Neural progenitor cell (in vitro differentiated cells): ENCODE results near the gene HTT. TPM values are rescaled to one million over a fixed set of nuclear protein-coding genes. Genes with fewer than 3 reads are reported as not detected.

Experiments
- DNase-seq: peaks from one replicate; pipeline ENCODE4 v3.0.0-alpha.2; 2016; ENCODE audit warnings: low spot score
- H2AFZ ChIP-seq: fragments of 200-600 bp; sonication (generic); replicated peaks from 2 replicates; pipeline ENCODE4 v1.6.1; 2016; ENCODE audit warnings: antibody characterized with exemption
- H3F3A ChIP-seq: fragments of 200-600 bp; sonication (generic); 2 replicates; pipeline ENCODE4 v1.6.1; 2016; ENCODE audit warnings: antibody characterized with exemption, low read depth
- H3K27ac ChIP-seq: fragments of 200-600 bp; sonication (generic); 2 replicates; pipeline ENCODE4 v1.5.1; 2016; ENCODE audit warnings: mild to moderate bottlenecking
- H3K27me3 ChIP-seq: fragments of 200-600 bp; sonication (generic); 2 replicates; pipeline ENCODE4 v1.6.1; 2016; ENCODE audit warnings: mild to moderate bottlenecking, moderate library complexity
- H3K36me3 ChIP-seq: fragments of 200-600 bp; sonication (generic); 2 replicates; pipeline ENCODE4 v1.5.1; 2016
- H3K4me1 ChIP-seq: fragments of 200-600 bp; sonication (generic); 2 replicates; pipeline ENCODE4 v1.6.1; 2016; ENCODE audit warnings: mixed run types
- H3K4me2 ChIP-seq: fragments of 200-600 bp; sonication (generic); 2 replicates; pipeline ENCODE4 v1.6.1; 2016
- H3K4me3 ChIP-seq: fragments of 200-600 bp; sonication (generic); 2 replicates; pipeline ENCODE4 v1.5.1; 2016
- H3K79me2 ChIP-seq: fragments of 200-600 bp; sonication (generic); 2 replicates; pipeline ENCODE4 v1.6.1; 2016; ENCODE audit warnings: low read depth
- H3K9ac ChIP-seq: fragments of 200-600 bp; sonication (generic); 2 replicates; pipeline ENCODE4 v1.6.1; 2016
- H3K9me3 ChIP-seq: fragments of 200-600 bp; sonication (generic); 2 replicates; pipeline ENCODE4 v1.5.1; 2016; ENCODE audit warnings: low read depth
- H4K20me1 ChIP-seq: fragments of 200-600 bp; sonication (generic); 2 replicates; pipeline ENCODE4 v1.6.1; 2016; ENCODE audit warnings: low read depth
- H3K27ac Mint-ChIP-seq: 3 replicates; pipeline ENCODE4 v1.8.0; 2021; ENCODE audit warnings: mixed read lengths
- H3K27me3 Mint-ChIP-seq: 2 replicates; pipeline ENCODE4 v1.8.0; 2022; ENCODE audit warnings: low read depth, mild to moderate bottlenecking, inconsistent platforms, moderate library complexity, mixed read lengths; ENCODE audit not compliant: insufficient read depth
- H3K36me3 Mint-ChIP-seq: 3 replicates; pipeline ENCODE4 v1.8.0; 2021; ENCODE audit warnings: mixed read lengths
- H3K4me1 Mint-ChIP-seq: 3 replicates; pipeline ENCODE4 v1.8.0; 2021; ENCODE audit warnings: mixed read lengths
- H3K4me3 Mint-ChIP-seq: 3 replicates; pipeline ENCODE4 v1.8.0; 2021; ENCODE audit warnings: mild to moderate bottlenecking, moderate library complexity, mixed read lengths
- H3K9me3 Mint-ChIP-seq: 3 replicates; pipeline ENCODE4 v1.8.0; 2020; ENCODE audit warnings: mixed read lengths
- EZH2 ChIP-seq: fragments of 200-600 bp; sonication (generic); IDR thresholded peaks from 2 replicates; pipeline ENCODE4 v1.6.1; 2017; ENCODE audit warnings: antibody characterized with exemption, mild to moderate bottlenecking, moderate library complexity
- EZH2phosphoT487 ChIP-seq: fragments of 200-600 bp; sonication (generic); IDR thresholded peaks from 2 replicates; pipeline ENCODE4 v1.6.1; 2017; ENCODE audit warnings: antibody characterized with exemption
- total RNA-seq: library from RNA; depleted of rRNA; stranded (reverse); fragments of >200 nt; gene quantifications from 2 replicates; pipeline ENCODE4 v1.2.3, GENCODE V29; 2015; ENCODE audit warnings: low replicate concordance
- TF ChIP-seq, protein P1 (sequence below): fragments of 200-600 bp; sonication (generic); IDR thresholded peaks from 2 replicates; pipeline ENCODE4 v1.5.1; 2017; ENCODE audit warnings: antibody characterized with exemption, mild to moderate bottlenecking

Gene HTT
- total RNA-seq, 1 donor from 2014 or later, result 38.9 TPM

DNA sequence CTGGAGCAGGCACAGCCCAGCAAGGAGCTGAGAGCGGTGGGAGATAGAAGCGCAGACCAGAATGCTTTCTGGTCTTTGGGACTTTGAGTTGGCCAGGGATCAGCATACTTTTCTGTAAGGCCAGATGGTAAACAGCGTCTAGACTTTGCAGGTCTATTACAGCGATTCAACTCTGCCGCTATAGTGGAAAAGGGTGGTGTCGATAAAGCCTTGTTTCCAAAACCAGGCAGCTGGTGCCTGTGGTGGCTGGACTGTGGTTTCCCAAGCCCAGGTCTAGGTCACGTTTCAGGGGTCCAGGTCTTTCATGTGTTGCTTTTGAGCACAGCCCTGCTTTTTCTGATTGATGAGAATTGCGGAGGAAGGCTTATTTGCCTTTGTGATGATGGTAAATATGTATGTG is 40.2 kb upstream of the HTT start:
- TF ChIP-seq, protein P1, sequence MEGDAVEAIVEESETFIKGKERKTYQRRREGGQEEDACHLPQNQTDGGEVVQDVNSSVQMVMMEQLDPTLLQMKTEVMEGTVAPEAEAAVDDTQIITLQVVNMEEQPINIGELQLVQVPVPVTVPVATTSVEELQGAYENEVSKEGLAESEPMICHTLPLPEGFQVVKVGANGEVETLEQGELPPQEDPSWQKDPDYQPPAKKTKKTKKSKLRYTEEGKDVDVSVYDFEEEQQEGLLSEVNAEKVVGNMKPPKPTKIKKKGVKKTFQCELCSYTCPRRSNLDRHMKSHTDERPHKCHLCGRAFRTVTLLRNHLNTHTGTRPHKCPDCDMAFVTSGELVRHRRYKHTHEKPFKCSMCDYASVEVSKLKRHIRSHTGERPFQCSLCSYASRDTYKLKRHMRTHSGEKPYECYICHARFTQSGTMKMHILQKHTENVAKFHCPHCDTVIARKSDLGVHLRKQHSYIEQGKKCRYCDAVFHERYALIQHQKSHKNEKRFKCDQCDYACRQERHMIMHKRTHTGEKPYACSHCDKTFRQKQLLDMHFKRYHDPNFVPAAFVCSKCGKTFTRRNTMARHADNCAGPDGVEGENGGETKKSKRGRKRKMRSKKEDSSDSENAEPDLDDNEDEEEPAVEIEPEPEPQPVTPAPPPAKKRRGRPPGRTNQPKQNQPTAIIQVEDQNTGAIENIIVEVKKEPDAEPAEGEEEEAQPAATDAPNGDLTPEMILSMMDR, result no peak
- TF ChIP-seq EZH2phosphoT487 (no peak), EZH2 (no peak)

DNA sequence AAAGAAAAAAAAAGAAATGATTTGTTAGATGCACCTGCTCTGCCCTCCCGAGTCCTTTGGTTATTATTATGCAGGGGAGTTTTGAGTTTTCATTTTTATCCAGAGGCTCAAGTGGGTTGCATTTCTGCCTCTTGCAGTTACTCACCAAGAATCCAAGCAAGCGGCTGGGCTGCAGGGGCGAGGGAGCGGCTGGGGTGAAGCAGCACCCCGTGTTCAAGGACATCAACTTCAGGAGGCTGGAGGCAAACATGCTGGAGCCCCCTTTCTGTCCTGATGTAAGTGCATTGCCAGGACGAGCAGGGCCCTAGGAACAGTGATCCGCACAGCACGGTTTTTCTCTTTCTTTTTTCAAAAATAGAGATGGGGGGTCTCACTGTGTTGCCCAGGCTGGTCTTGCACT is 39.2 kb upstream of the HTT start:
- DNase-seq, result no peak
- Histone ChIP-seq H3K27me3 (no peaks in the 10 kb centered on the region), H3K4me2 (no peak overlapping the region), H3K36me3 (no peaks in the 10 kb centered on the region), H3K4me3 (no peak overlapping the region), H3K9me3 (no peaks in the 10 kb centered on the region), H3K9ac (no peak overlapping the region), H3K79me2 (no peaks in the 10 kb centered on the region), H2AFZ (no peak overlapping the region), H3F3A (no peaks in the 10 kb centered on the region), H3K27ac (no peak overlapping the region), H3K4me1 (peaks cover 5% of the 10 kb centered on the region), H4K20me1 (no peaks in the 10 kb centered on the region)
- no peaks in the 10 kb centered on the region for H3K36me3 Mint-ChIP-seq
- TF ChIP-seq, protein P1, result no peak
- no peak for TF ChIP-seq EZH2
- no peak overlapping the region for H3K27ac Mint-ChIP-seq
- peaks cover 8% of the 10 kb centered on the region for H3K4me1 Mint-ChIP-seq
- peaks cover 5% of the 10 kb centered on the region for H3K27me3 Mint-ChIP-seq
- H3K9me3 Mint-ChIP-seq, result no peaks in the 10 kb centered on the region
- no peak overlapping the region for H3K4me3 Mint-ChIP-seq

More for the DNA sequence above, 40.2 kb upstream of the HTT start:
- H3K36me3 Mint-ChIP-seq, result no peaks in the 10 kb centered on the region
- H3K79me2 ChIP-seq, result no peaks in the 10 kb centered on the region
- H2AFZ ChIP-seq, result no peak overlapping the region
- no peaks in the 10 kb centered on the region for H3K36me3 ChIP-seq
- H3K4me3 Mint-ChIP-seq, result no peak overlapping the region
- peaks cover 5% of the 10 kb centered on the region for H3K4me1 ChIP-seq
- H3K27ac Mint-ChIP-seq, result no peak overlapping the region
- no peaks in the 10 kb centered on the region for H3K9me3 ChIP-seq
- no peaks in the 10 kb centered on the region for H3K27me3 ChIP-seq
- no peak overlapping the region for H3K4me2 ChIP-seq
- no peak overlapping the region for H3K27ac ChIP-seq
- no peaks in the 10 kb centered on the region for H4K20me1 ChIP-seq
- DNase-seq, result no peak
- no peak overlapping the region for H3K4me3 ChIP-seq
- H3K9me3 Mint-ChIP-seq, result no peaks in the 10 kb centered on the region
- H3K4me1 Mint-ChIP-seq, result peaks cover 8% of the 10 kb centered on the region
- H3K27me3 Mint-ChIP-seq, result peaks cover 5% of the 10 kb centered on the region
- H3F3A ChIP-seq, result no peaks in the 10 kb centered on the region
- no peak overlapping the region for H3K9ac ChIP-seq

DNA sequence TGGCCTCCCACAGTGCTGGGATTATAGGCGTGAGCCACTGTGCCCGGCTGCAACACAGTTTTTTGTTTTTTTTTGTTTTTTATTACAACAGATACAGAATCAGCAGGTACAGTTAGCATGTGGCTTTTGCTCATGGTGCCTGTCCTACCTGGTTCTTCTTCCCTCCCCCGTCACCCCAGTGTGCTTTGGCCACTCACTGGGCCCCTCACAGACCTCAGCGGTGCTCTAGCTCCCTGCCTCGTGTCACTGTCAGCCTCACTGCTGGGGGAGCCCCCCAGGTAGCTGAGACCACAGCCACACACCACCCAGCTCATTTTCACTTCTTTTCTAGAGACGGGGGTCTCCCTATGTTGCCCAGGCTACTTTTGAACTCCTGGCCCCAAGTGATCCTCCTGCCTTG is 38.8 kb upstream of the HTT start:
- peaks cover 5% of the 10 kb centered on the region for H3K4me1 ChIP-seq
- no peaks in the 10 kb centered on the region for H3K9me3 Mint-ChIP-seq
- H3K79me2 ChIP-seq, result no peaks in the 10 kb centered on the region
- H3K4me2 ChIP-seq, result no peak overlapping the region
- no peaks in the 10 kb centered on the region for H3K36me3 ChIP-seq
- no peaks in the 10 kb centered on the region for H3K36me3 Mint-ChIP-seq
- no peak overlapping the region for H3K9ac ChIP-seq
- H3F3A ChIP-seq, result no peaks in the 10 kb centered on the region
- peaks cover 5% of the 10 kb centered on the region for H3K27me3 Mint-ChIP-seq
- H3K4me3 ChIP-seq, result no peak overlapping the region
- no peak overlapping the region for H3K27ac Mint-ChIP-seq
- H4K20me1 ChIP-seq, result no peaks in the 10 kb centered on the region
- peaks cover 8% of the 10 kb centered on the region for H3K4me1 Mint-ChIP-seq
- TF ChIP-seq, protein P1, result no peak
- no peak for TF ChIP-seq EZH2
- TF ChIP-seq EZH2phosphoT487, result no peak
- DNase-seq, result no peak
- no peak overlapping the region for H3K4me3 Mint-ChIP-seq
- no peaks in the 10 kb centered on the region for H3K27me3 ChIP-seq
- no peak overlapping the region for H2AFZ ChIP-seq
- H3K9me3 ChIP-seq, result no peaks in the 10 kb centered on the region
- no peak overlapping the region for H3K27ac ChIP-seq
